Stimulated activated CD4-positive, alpha-beta T cell treated with anti-CD3 and anti-CD28 coated beads, Interleukin-15, amount 100 ng/mL, for 1 hour (primary cell): ENCODE measurements around the gene ZBTB24.

ENCODE experiments used
- DNase-seq, 2 donors: peaks; one replicate each; pipeline ENCODE4 v3.0.0-alpha.2; 2020; ENCODE audit warnings: low read depth in 1 of 2, low spot score in 1 of 2

The ZBTB24 gene

DNA sequence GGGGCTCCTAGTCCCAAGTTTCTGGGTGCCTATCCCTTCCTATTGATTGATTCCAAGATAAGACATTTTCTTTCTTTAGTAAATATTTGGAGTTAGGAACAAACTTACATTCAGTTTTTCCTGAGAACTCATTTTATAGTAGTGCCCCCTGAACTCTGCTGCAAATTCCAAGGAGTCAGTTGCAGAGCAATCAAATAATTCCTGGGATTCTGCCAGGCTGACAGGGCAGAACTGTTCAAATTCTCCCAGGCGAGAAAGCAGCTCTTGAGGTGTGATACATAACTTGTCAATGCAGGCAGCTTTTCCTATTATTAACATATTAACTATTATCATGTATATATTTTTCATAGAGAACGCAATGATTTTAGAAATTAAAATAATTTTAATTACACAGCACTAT is 15.9 kb upstream of the ZBTB24 start:
- no peak for DNase-seq

DNA sequence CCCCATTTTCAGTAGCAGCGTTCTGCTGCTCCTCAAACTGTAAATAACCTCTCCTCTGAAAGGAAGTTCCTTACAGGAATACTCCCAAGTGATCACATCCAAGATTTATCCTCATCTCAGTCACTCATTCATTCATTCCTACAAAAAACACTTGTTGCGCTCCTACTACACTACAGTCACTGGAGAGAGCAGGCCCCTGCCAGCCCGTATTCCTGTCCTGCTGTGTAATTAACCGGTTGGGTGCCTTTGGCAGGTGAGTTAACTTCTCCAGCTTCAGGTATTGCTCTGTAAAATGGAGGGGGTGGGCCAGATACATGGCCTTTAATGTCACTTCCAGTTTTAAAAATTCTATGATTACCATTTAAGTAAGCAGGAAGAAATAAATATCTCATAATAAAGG is 15.0 kb upstream of the ZBTB24 start:
- DNase-seq, result no peak

DNA sequence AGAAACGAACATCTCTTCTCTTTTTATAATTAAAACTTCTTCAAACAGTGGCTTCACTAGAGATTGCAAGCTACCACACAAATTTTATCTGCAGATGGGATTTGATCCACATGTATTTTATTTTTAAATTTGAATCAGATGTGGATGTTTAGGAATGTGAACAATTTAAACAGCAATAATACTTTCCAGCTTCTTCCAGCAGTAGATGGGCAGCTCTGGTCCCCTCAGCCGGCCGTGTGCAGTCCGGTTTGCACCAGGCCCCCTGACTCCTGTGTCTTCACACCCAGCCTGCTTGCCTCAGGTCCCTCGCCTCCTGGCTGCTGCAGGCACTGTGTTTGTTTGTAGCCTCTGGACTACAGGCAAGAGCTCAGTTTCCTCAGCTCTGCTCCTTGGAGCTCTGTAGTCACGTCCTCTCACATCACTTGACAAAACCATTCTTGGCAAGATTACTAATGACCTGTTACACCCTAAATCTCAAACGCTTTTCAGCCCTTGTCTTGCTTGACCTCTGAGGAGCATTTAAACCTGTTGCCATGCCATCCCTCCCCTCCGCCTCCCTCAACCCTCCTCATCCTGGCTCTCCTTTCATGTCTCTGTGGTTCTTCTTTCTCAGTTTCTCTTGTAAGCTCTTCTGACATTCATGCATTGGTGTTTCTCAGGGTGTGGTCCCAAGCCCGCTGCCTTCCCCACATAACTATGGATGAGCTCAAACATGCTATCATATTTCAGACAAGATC is 13.2 kb upstream of the ZBTB24 start:
- no peak for DNase-seq

DNA sequence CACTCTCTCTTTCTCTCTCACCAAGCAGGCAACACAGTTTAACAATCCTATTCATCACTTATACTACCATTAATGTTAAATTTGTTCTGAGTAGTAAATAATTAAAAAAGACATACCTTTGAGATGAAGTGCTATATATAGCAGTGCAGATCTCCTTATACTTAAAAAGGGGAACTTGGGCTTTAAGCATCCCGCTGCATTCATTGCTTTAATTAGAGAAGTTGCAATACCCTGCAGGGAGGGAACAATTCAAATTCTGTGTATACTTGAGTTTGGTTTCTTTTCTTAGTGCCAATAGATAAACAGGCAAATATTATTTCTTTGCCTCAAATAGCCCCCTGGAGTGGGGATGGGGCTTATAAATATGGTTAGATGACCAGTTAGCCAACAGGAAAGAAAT is 10.8 kb upstream of the ZBTB24 start:
- DNase-seq, result no peak

DNA sequence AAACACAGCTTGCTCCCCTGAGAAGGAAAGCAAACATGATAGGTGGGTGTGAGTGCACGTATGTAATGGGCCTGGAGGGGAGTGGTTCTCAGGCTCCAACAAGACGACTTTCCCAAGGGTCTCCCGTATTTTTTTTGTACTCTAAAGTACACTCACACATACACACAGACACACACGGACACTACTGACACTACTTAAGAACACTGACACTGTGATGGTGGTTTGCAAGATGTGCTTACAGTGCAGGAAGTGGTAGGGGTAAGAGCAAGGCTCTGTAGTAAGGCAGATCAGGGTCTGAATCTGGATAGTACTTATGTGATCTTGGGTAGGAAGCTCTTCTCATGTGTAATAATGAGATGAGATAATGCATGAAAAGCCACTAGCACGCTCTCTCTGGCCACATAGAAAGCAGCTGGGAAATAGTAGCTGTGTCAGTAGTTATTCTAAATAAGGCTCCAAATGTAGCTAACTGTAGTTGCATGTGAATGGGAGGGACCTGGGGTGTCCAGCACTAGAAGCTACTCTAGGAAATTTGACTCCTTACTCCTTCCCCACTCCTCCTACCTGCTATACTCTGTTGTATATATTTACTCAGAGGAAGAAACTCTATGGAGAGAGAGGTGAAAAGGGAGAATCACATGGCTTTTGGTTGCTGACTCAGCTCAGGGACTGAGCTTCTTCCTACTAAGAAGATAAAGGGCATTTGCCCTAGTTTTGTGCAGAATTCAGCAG is 8.4 kb upstream of the ZBTB24 start:
- no peak for DNase-seq

DNA sequence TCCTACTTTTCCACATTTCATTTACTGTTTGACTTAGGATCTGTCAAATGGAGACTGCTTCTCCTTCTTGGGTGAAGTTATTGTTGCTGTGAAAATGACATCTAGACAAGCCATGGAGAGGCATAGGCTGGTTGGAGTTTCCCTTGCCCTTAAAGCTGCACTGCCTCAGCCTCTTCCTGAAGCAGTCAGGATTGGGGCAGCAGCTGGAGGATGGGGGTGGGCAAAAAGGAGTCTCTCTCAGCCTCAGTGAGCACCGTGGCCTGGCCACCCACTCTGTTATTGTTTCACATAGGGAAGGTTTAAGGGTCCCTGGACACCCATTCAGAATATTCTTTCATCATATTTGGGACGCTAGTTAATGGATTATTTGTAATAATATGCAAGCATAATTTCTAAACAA is 7.7 kb upstream of the ZBTB24 start:
- DNase-seq, result no peak

DNA sequence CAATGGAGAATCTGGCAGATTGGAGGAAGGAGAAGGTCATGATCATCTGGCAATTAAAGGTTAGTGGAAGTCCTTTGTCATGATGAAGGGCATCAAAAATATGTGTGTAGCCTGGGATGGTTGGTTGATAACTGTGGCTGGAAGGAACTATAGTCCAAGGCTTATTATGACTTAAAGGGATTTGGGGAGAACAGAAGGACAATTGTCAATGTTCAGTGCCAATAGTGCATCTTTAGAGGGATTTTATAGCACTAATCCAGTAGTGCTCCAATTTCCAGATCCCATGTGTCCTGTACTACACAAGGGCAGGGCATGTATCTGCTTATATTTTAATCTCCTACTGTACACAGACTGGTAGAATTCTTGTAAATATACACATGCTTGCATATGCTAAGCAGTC is 5.0 kb upstream of the ZBTB24 start:
- DNase-seq, result no peak

DNA sequence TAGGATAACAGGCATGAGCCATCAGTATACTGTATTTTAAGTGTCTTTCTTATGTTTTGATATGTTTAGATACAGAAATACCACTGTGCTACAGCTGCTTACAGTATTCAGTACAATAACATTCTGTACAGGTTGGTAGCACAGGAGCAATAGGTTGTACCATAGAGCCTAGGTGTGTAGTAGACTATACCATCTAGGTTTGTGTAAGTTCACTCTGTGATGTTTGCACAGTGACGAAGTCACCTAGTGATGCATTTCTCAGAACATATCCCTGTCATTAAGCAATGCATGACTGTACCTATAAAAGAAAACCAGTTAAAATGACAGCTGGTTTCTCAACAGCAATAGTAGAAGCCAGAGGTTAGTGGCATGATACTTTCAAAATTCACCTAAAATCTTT is 3.0 kb upstream of the ZBTB24 start:
- DNase-seq, result no peak

DNA sequence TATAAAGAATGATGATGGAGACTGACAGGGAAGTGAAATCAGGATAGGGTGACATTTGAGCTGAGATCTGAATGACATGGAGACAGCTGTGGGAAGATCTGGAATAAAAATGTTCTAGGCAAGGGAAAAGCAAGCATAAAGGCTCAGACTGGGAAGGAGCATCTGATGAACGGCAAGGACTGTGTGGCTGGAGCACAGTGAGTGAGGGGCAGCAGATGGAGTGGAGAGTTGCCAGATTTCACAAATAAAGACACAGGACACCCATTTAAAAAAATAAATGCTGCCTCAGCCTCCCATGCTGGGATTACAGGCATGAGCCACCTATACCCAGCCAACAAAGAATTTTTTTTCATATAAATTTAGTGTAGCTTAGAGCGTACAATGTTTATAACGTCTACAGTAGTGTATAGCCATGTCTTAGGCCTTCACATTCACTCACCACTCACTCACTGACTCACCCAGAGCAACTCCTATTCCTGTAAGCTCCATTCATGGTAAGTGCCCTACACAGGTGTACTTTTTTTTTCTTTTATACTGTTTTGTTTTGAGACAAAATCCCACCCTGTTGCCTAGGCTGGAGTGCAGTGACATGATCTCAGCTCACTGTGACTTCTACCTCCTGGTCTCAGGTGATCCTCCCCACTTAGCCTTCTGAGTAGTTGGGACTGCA is 2.4 kb upstream of the ZBTB24 start:
- no peak for DNase-seq

DNA sequence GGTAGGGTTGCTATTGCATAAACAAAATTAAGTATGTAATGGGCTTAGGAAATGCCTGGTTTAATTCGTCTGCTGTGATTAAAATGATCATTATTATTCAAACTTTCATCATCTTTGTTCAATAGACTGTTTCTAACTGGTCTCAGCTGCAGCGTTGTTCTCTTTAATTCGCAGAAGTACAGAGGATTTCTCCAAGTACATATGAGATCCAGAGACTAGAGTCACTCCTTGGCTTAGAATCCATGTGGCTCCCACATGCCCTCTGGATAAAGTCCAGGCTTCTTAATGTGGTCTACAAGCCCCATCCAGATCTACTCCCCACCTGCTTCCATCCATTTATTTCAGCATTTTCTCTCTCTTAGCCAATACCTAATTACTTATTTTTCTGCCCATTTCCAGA is 1.1 kb upstream of the ZBTB24 start:
- DNase-seq, result no peak

DNA sequence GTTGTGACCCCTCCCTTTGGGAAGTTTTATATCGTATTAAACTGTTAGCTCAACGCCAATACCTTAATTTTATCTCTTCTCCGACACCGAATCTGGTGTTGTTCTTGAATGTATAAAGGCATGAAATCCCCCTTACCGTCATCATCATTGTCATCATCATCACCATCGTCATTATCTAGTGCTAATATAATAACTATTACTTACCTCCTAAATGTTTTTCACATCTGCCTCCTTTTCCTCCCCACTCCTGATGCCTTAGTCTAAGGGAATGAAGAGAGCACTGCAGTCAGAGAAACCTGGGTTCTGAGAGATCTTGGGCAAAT is 677 bp upstream of the ZBTB24 start:
- no peak for DNase-seq

DNA sequence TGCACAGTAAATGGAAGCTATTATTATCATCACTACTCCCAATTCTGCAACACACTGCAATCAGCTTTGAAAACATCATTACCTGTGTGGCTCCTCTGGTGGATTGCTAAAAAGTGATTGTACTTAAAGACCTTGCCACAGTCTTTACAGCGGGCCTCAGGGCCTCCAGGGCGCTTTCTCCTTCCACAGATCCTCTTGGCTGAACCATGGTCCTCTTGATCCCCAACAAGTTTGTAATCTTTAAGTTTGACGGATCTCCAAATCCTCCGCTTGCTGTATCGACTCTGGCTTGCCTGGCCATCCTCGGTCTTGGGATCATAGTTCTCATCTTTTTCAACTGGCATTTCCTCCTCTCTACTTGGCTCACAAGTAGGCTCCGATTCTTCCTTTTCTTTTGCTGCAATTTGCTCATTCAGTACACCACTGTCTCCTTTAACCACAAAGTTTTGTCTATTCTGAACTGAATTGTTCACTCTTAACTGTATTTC is 2.0 kb downstream of the ZBTB24 start:
- no peak for DNase-seq

DNA sequence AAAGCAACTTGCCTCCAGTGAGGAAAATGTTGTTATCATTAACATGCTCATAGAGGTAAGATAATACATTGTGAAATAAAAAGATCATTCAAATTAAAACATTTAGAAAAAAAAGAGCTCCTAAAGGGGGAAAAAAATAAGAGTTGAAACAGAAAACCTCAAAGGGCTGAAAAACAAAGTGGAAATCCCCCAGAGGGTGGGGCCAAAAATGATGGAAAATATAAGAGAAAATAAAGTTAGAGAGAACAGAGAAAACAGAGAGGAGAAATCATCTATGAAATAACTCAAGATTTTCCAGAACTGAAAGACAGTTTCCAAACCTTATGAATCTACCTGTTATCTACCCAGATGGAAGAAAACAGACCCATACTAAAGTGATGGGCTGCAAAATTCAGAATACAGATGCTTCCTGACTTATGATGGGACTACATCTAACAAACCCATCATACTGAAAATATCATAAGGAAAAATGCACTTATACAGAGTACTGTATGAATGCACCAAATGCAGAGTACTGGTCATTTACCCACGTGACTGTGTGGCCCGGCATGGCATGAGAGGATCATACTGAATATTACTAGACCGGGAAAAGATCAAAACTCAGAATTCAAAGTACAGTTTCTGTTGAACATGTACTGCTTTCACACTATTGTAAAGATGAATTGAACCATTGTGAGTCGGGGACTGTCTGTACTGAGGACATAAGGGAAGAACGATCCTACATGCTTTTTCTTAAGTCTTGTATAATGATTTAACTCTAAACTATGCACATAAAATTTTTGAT is 4.0 kb downstream of the ZBTB24 start:
- DNase-seq, result no peak

DNA sequence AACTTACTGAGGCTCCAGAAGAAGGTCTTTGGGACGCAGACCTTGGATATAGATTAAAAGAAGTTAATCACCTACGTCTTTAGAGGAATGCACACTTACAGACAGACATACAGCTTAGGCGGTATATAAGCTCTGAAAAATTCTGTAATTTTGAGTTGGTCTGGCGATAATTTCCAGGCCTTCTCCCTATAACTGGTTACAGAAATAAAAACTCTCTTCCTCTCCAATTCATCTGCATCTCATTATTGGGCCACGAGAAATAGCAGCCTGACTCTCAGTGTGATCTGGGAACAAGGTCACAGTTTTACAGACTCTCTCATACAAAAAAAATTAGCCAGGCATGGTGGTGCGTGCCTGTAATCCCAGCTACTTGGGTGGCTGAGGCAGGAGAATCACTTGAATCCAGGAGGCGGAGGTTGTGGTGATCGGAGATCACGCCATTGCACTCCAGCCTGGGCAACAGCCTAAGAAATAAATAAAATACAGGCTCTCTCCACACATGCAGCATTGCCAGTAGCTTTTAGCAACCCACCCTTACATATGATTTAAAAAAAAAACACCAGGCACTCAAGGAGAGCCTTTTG is 4.7 kb downstream of the ZBTB24 start:
- DNase-seq, result no peak

DNA sequence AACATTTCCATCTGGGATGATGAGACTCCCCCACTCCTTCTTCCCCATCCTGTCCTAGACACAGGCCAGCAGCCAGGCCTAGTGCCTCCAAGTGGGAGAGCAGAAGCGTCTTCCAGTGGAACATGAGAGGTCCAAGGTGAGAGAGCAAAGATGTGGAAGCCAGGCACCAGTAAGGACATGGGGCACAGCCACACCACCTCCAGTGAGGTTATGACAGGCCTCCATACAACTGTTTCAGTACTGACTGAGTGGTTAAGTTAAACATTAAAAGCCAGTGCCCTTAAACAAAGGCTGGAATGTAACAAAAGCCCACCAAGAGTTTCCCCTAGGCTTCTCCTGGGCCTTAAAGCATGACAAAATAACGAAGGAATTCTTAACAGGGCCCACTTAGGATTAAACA is 5.3 kb downstream of the ZBTB24 start:
- no peak for DNase-seq

DNA sequence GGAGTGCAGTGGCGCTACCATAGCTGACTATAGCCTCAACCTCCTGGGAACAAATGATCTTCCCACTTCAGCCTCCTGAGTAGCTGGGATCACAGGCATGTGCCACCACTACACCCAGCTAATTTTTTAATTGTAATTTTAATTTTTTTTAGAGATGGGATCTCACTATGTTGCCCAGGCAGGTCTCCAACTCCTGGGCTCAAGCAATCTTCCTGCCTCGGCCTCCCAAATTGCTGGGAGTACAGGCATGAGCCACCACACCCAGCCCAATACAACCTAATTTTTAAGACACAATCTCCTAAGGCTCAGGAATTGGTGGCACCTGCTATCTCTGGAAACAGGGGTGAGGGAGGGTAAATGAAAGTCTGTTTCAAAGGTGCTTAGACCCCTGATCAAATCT is 5.8 kb downstream of the ZBTB24 start:
- no peak for DNase-seq

DNA sequence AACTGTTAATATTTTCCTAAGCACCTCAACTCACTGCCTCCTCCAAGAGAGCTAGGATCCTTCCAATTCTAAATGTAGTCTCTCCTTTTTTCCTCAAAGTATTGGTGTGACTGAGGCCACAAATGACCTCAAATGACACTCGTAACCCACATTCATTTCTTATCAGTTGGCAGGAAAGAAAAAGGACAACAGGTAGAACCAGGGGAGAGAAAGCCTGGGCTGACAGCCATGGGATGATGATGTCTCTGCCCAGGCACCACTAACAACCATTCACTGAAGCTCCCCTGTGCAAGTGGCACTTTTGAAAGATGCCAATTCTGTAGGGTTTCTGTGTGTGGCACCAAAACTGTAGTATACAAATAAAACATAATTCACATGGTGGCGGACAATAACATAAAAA is 7.4 kb downstream of the ZBTB24 start:
- no peak for DNase-seq

DNA sequence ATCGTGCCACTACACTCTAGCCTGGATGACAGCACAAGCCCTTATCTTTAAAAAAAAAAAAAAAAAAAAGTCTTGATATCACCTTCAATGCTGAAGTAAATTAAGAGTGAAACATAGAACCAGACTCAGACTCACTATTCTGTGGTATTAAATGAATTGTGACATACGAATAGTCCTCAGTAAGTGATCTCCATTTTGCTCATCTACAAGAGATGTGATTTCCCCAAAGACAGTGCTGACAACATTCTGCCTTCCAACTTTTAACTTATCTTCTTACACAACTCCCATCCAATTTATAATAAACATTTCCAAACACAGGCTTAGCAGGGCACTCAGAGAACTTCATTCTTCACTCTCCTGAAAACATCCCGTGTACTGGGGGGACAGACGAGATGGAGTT is 8.0 kb downstream of the ZBTB24 start:
- DNase-seq, result no peak

DNA sequence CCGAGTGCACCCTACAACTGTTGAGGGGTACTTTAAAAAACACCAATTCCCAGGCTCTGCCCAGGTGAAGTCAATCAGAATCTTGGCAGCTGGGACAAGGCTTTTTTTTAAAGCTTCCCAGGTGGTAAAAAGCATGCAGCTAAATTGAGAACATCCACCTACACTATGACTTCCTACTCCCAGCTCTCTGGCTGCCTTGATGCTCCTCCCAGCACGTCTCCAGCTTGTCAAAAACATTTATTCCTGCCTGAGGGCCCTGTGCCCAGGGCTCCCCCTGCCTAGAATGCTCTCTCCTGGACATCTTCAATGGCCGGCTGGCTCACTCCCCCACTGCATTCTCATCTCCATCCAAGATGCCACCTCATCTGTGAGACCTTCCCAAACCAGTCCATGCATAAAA is 9.9 kb downstream of the ZBTB24 start:
- DNase-seq, result no peak

DNA sequence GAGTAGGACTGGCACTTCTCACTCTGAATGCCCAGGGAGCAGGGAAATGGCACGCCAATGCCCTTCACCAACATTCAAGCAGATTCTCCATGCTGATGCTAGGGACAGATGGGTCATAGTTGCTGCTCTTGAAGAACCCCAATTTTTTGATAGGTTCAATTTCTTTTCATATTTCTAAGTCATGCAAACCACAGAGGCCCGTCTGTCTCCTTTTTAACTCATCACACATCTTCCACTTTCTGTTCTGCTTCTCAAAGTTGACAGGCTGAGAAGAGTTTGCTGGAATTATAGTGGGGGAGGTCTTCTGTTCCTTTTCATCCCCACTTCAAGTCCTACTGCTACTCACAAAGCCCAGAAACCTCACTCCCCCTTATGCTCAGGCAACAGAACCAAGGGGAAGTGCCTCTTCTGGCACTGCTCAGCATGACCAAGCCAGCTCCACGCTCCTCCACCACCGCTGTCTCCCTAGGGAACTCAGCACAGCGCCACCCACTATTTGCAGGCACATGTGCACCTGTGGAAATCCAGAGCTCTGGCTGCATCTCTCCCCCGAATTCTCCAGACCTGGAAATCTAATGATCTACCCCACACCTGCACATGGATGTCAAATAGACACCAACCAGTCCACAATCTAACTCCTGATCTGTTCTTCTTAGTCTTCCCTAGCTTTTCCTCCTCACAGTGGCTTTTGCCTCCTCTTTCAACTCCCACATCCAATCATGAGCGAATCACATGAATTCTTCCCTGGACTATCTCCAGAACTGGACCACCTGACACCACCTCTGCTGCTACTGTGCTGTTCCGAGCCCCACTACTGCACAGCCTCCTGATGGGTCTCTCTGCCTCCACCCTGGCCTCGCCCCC is 10.7 kb downstream of the ZBTB24 start:
- no peak for DNase-seq
